Mucosa of descending colon (tissue), 3 donors: ENCODE measurements around the gene KAZN. TPM values are rescaled to one million over a fixed set of nuclear protein-coding genes. Genes with fewer than 3 reads are reported as not detected.

Experiments
- ATAC-seq: fragments of 200-7000 bp; cut with Tn5 transposase; one replicate; pipeline ENCODE4 v1.9.1; 2020; ENCODE audit warnings: mild to moderate bottlenecking, moderate library complexity
- DNase-seq, 3 donors: peaks; one replicate each; pipeline ENCODE4 v3.0.0-alpha.2; 2020
- H3K36me3 ChIP-seq: fragments of 200-600 bp; one replicate; pipeline ENCODE4 v1.8.0; 2021; ENCODE audit warnings: low read depth, mild to moderate bottlenecking
- H3K4me1 ChIP-seq: fragments of 200-600 bp; one replicate; pipeline ENCODE4 v1.8.0; 2021; ENCODE audit warnings: low read depth, mild to moderate bottlenecking
- H3K4me3 ChIP-seq: fragments of 200-600 bp; one replicate; pipeline ENCODE4 v1.8.0; 2021; ENCODE audit warnings: mild to moderate bottlenecking
- H3K9me3 ChIP-seq: fragments of 200-600 bp; one replicate; pipeline ENCODE4 v1.8.0; 2021; ENCODE audit warnings: mild to moderate bottlenecking
- intact Hi-C, 2 donors: fragments of 100-400 bp; cut with DNase I in 1 of 2; cut with micrococcal nuclease in 1 of 2; formaldehyde crosslinking; loops; one replicate each; pipeline versions ENCODE4 v1.11.0 to v1.11.1; 2022; cut with DNase I, micrococcal nuclease
- total RNA-seq, 3 donors: library from RNA; stranded (reverse); fragmentation: NEBNext Ultra II Directional in 2 of 3; extraction: Animal tissue kit (Norgen Biotek cat#: 25700) in 2 of 3; gene quantifications; one replicate each; pipeline versions ENCODE4 v1.2.1 to v1.2.4, GENCODE V29; 2021 to 2023
- TF ChIP-seq, protein P1 (sequence below): fragments of 200-600 bp; IDR thresholded peaks from one replicate; pipeline ENCODE4 v1.8.0; 2022; ENCODE audit warnings: antibody characterized with exemption, mild to moderate bottlenecking
- donor health status: DM: no; HTN: no; CAD: no; lungs with moderate emphysema.
- donor health status: DM: no; HTN: no; CAD: no.
- donor health status: DM: no; HTN: yes; CAD: no.

KAZN gene
- total RNA-seq, 3 donors from 2014 or later = 9.7 to 21.9 (median 15.8) TPM

DNA sequence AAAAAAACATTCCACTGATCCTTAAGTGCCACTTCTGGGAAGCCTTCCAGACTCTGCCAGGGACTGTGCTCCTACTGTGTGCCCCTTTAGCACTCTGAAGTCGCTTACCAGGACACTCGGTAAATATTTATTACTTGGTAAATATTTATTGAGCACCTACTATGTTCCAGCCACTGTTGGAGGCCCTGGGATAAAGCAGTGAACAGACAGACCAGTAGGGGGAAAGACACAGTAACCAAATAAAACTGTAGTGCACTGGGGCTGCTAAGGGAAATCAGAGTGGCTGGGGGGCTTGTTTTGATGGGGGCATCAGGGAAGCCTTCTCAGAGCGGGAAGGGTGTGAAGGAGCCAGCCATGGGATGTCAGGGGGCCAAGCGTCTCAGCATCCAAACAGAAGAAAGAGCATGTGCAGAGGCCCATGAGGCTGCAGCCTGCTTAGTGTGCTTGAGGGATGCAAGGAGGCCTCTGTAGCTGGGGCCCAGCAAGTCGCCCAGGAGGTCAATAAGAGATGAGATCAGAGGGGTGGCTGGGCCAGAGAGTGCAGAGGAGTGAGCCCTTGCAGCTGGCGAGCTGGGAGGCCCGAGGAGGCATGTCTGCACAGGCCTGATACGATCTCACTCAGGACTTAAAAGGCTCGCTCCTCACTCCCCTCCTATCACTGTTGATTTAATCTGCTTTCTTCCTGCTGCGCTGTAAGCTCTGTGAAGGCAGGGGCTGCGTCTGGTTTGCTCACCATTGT lies 28.6 kb downstream of the KAZN start:
- DNase-seq (peak; percentile 21 to 56 (median 37)), ATAC-seq (peak; percentile 55)
- H3K4me1 ChIP-seq = no peaks in the 10 kb centered on the region
- TF ChIP-seq, protein P1, sequence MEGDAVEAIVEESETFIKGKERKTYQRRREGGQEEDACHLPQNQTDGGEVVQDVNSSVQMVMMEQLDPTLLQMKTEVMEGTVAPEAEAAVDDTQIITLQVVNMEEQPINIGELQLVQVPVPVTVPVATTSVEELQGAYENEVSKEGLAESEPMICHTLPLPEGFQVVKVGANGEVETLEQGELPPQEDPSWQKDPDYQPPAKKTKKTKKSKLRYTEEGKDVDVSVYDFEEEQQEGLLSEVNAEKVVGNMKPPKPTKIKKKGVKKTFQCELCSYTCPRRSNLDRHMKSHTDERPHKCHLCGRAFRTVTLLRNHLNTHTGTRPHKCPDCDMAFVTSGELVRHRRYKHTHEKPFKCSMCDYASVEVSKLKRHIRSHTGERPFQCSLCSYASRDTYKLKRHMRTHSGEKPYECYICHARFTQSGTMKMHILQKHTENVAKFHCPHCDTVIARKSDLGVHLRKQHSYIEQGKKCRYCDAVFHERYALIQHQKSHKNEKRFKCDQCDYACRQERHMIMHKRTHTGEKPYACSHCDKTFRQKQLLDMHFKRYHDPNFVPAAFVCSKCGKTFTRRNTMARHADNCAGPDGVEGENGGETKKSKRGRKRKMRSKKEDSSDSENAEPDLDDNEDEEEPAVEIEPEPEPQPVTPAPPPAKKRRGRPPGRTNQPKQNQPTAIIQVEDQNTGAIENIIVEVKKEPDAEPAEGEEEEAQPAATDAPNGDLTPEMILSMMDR = no peak
- no peaks in the 10 kb centered on the region for H3K36me3 ChIP-seq
- intact Hi-C loops = no loop called here
- H3K9me3 ChIP-seq = no peaks in the 10 kb centered on the region
- no peak overlapping the region for H3K4me3 ChIP-seq

- ATAC-seq = no peak
Measured at GRCh38 chr1:14627608-14628489, 29.4 kb downstream of the KAZN start.

GRCh38 chr1:14629363-14630014 lies 31.0 kb downstream of the KAZN start:
- H3K36me3 ChIP-seq = no peaks in the 10 kb centered on the region
- TF ChIP-seq, protein P1 = no peak
- intact Hi-C loops = no loop called here
- DNase-seq (no peak), ATAC-seq (no peak)
- H3K4me3 ChIP-seq = no peak overlapping the region
- no peaks in the 10 kb centered on the region for H3K9me3 ChIP-seq
- H3K4me1 ChIP-seq = no peaks in the 10 kb centered on the region

More at GRCh38 chr1:14627608-14628489, 29.4 kb downstream of the KAZN start:
- Histone ChIP-seq H3K36me3 (no peaks in the 10 kb centered on the region), H3K4me3 (no peak overlapping the region), H3K4me1 (no peaks in the 10 kb centered on the region), H3K9me3 (no peaks in the 10 kb centered on the region)
- TF ChIP-seq, protein P1 = no peak
- no peak for DNase-seq
- intact Hi-C loops = no loop called here

- Histone ChIP-seq H3K36me3 (no peaks in the 10 kb centered on the region), H3K4me1 (no peaks in the 10 kb centered on the region), H3K9me3 (no peaks in the 10 kb centered on the region), H3K4me3 (no peak overlapping the region)
- TF ChIP-seq, protein P1 = no peak
- DNase-seq (no peak), ATAC-seq (no peak)
- intact Hi-C loops = no loop called here
Measured at GRCh38 chr1:14630986-14631385, 32.5 kb downstream of the KAZN start.

GRCh38 chr1:14631421-14631820 lies 32.9 kb downstream of the KAZN start:
- H3K4me3 ChIP-seq = no peak overlapping the region
- ATAC-seq (no peak), DNase-seq (no peak)
- TF ChIP-seq, protein P1 = no peak
- intact Hi-C loops = no loop called here
- H3K36me3 ChIP-seq = no peaks in the 10 kb centered on the region
- H3K9me3 ChIP-seq = no peaks in the 10 kb centered on the region
- no peaks in the 10 kb centered on the region for H3K4me1 ChIP-seq
